Neural cell (in vitro differentiated cells): ENCODE measurements around the gene ASB8. TPM values are rescaled to one million over a fixed set of nuclear protein-coding genes. Genes with fewer than 3 reads are reported as not detected.

Experiments
- H2AFZ ChIP-seq: fragments of 200-600, 300-800 bp; sonication (generic), shearing (Covaris generic); 2 replicates; pipeline ENCODE4 v1.6.0; 2014; ENCODE audit warnings: low read depth, mild to moderate bottlenecking, antibody characterized with exemption, low read length, moderate library complexity
- H3F3A ChIP-seq: fragments of 200-600 bp; shearing (Covaris generic); 2 replicates; pipeline ENCODE4 v1.6.1; 2016; ENCODE audit warnings: mild to moderate bottlenecking, moderate library complexity, mixed read lengths, antibody characterized with exemption, low read length; ENCODE audit not compliant: insufficient read depth, poor library complexity, severe bottlenecking
- H3K27ac ChIP-seq: fragments of 200-600, 300-800 bp; sonication (generic), shearing (Covaris generic); 2 replicates; pipeline ENCODE4 v1.5.1; 2014; ENCODE audit warnings: mild to moderate bottlenecking, low read length, moderate library complexity
- H3K27me3 ChIP-seq: fragments of 300-800, 200-600 bp; sonication (generic), shearing (Covaris generic); 2 replicates; pipeline ENCODE4 v1.6.0; 2014; ENCODE audit warnings: mild to moderate bottlenecking, low read depth, low read length, moderate library complexity; ENCODE audit not compliant: insufficient read depth
- H3K36me3 ChIP-seq: fragments of 300-800, 200-600 bp; sonication (generic), shearing (Covaris generic); 2 replicates; pipeline ENCODE4 v1.5.1; 2014; ENCODE audit warnings: mild to moderate bottlenecking, antibody characterized with exemption, low read length, moderate library complexity; ENCODE audit not compliant: insufficient read depth
- H3K4me2 ChIP-seq: fragments of 300-800, 200-600 bp; sonication (generic), shearing (Covaris generic); 2 replicates; pipeline ENCODE4 v1.6.0; 2014; ENCODE audit warnings: mild to moderate bottlenecking, low read length
- H3K4me3 ChIP-seq: fragments of 300-800, 200-600 bp; sonication (generic), shearing (Covaris generic); 2 replicates; pipeline ENCODE4 v1.5.1; 2014; ENCODE audit warnings: mild to moderate bottlenecking, low read length, moderate library complexity
- H3K79me2 ChIP-seq: fragments of 200-600 bp; shearing (Covaris generic); replicated peaks from 2 replicates; pipeline ENCODE4 v1.6.0; 2014; ENCODE audit warnings: mild to moderate bottlenecking, low read length, moderate library complexity; ENCODE audit not compliant: insufficient read depth
- H3K9ac ChIP-seq: fragments of 300-800, 200-600 bp; sonication (generic), shearing (Covaris generic); 2 replicates; pipeline ENCODE4 v1.6.1; 2016; ENCODE audit warnings: mild to moderate bottlenecking, low read length, mixed read lengths
- H3K9me2 ChIP-seq: fragments of 200-600 bp; shearing (Covaris generic); 2 replicates; pipeline ENCODE4 v1.6.1; 2016; ENCODE audit warnings: mild to moderate bottlenecking, low read length, mixed read lengths; ENCODE audit not compliant: insufficient read depth
- H3K9me3 ChIP-seq: fragments of 200-600, 300-800 bp; sonication (generic), shearing (Covaris generic); 2 replicates; pipeline ENCODE4 v1.6.1; 2016; ENCODE audit warnings: mild to moderate bottlenecking, mixed run types, low read length, moderate library complexity, mixed read lengths
- H4K20me1 ChIP-seq: fragments of 200-600 bp; shearing (Covaris generic); 2 replicates; pipeline ENCODE4 v1.6.1; 2016; ENCODE audit warnings: mild to moderate bottlenecking, mixed run types; ENCODE audit not compliant: insufficient read depth
- EP300 ChIP-seq: fragments of 450-650 bp; conservative IDR thresholded peaks from 2 replicates; pipeline ENCODE4 v1.6.1; 2014; ENCODE audit warnings: antibody characterized with exemption, mild to moderate bottlenecking, moderate library complexity; ENCODE audit not compliant: poor library complexity, severe bottlenecking
- EZH2 ChIP-seq: fragments of 200-600, 300-800 bp; shearing (Covaris generic), sonication (generic); IDR thresholded peaks from 2 replicates; pipeline ENCODE4 v1.6.1; 2014; ENCODE audit warnings: antibody characterized with exemption, low read length, borderline replicate concordance, mild to moderate bottlenecking; ENCODE audit not compliant: insufficient read depth, poor library complexity, severe bottlenecking
- MXI1 ChIP-seq: fragments of 450-650 bp; conservative IDR thresholded peaks from 2 replicates; pipeline ENCODE4 v1.6.1; 2014; ENCODE audit warnings: antibody characterized with exemption, mild to moderate bottlenecking; ENCODE audit not compliant: poor library complexity, severe bottlenecking
- POLR2AphosphoS5 ChIP-seq: IDR thresholded peaks from 2 replicates; pipeline ENCODE4 v1.6.1; 2012
- RAD21 ChIP-seq: fragments of 450-650 bp; conservative IDR thresholded peaks from 2 replicates; pipeline ENCODE4 v1.6.1; 2014; ENCODE audit warnings: antibody characterized with exemption, mild to moderate bottlenecking, moderate library complexity
- REST ChIP-seq: IDR thresholded peaks from 2 replicates; pipeline ENCODE4 v1.6.1; 2012; ENCODE audit warnings: borderline replicate concordance
- SMC3 ChIP-seq: fragments of 450-650 bp; conservative IDR thresholded peaks from 2 replicates; pipeline ENCODE4 v1.6.1; 2014; ENCODE audit warnings: antibody characterized with exemption, mild to moderate bottlenecking, moderate library complexity; ENCODE audit not compliant: poor library complexity
- TAF1 ChIP-seq: IDR thresholded peaks from 2 replicates; pipeline ENCODE4 v1.6.1; 2012; ENCODE audit warnings: low read depth
- polyA plus RNA-seq: library from polyadenylated mRNA; depleted of rRNA; stranded (reverse); fragments of >200 nt; gene quantifications from 2 replicates; pipeline ENCODE4 v1.2.3, GENCODE V29; 2014
- TF ChIP-seq, protein P1 (sequence below): fragments of 450-650 bp; IDR thresholded peaks from 2 replicates; pipeline ENCODE4 v1.5.1; 2014; ENCODE audit warnings: antibody characterized with exemption, mild to moderate bottlenecking, moderate library complexity; ENCODE audit not compliant: poor library complexity, severe bottlenecking

ASB8 gene
- polyA plus RNA-seq, 1 donor from 2014 or later: 41.7 TPM

- H4K20me1 ChIP-seq: no peaks in the 10 kb centered on the region
- H3K36me3 ChIP-seq: no peaks in the 10 kb centered on the region
- H3K27me3 ChIP-seq: no peaks in the 10 kb centered on the region
- no peak overlapping the region for H3K4me2 ChIP-seq
- no peak overlapping the region for H3K27ac ChIP-seq
- peaks cover 9% of the 10 kb centered on the region for H3K79me2 ChIP-seq
- no peaks in the 10 kb centered on the region for H3K9me3 ChIP-seq
- TF ChIP-seq TAF1 (no peak), EP300 (no peak), REST (no peak), SMC3 (no peak), MXI1 (no peak), RAD21 (no peak), EZH2 (no peak), POLR2AphosphoS5 (no peak)
- TF ChIP-seq, protein P1, sequence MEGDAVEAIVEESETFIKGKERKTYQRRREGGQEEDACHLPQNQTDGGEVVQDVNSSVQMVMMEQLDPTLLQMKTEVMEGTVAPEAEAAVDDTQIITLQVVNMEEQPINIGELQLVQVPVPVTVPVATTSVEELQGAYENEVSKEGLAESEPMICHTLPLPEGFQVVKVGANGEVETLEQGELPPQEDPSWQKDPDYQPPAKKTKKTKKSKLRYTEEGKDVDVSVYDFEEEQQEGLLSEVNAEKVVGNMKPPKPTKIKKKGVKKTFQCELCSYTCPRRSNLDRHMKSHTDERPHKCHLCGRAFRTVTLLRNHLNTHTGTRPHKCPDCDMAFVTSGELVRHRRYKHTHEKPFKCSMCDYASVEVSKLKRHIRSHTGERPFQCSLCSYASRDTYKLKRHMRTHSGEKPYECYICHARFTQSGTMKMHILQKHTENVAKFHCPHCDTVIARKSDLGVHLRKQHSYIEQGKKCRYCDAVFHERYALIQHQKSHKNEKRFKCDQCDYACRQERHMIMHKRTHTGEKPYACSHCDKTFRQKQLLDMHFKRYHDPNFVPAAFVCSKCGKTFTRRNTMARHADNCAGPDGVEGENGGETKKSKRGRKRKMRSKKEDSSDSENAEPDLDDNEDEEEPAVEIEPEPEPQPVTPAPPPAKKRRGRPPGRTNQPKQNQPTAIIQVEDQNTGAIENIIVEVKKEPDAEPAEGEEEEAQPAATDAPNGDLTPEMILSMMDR: no peak
- H3F3A ChIP-seq: no peaks in the 10 kb centered on the region
- H3K4me3 ChIP-seq: no peak overlapping the region
- H3K9ac ChIP-seq: no peak overlapping the region
- H3K9me2 ChIP-seq: no peaks in the 10 kb centered on the region
- H2AFZ ChIP-seq: no peak overlapping the region
Observed at GRCh38 chr12:48160807-48161206, 3.5 kb upstream of the ASB8 start.

DNA sequence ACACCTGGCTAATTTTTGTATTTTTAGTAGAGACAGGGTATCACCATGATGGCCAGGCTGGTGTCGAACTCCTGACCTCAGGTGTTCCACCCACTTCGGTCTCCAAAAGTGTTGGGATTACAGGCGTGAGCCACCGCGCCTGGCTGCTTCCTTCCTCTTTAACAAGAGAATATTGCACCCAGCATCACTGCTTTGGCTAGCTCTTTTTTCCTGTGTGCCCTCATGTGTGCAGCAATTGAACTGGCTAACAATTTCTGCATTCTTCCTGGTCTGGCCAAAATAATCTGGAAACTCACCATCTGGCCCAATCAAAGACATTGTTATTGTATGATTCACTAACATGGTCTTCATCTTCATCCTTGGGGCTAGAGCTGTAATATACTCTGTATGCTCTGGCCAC, 2.7 kb upstream of the ASB8 start:
- no peak for TF ChIP-seq RAD21
- TF ChIP-seq, protein P1: no peak
- TF ChIP-seq EP300: no peak
- TF ChIP-seq SMC3: no peak
- no peak for TF ChIP-seq REST
- TF ChIP-seq POLR2AphosphoS5: no peak
- no peak for TF ChIP-seq TAF1
- no peak for TF ChIP-seq EZH2
- no peak for TF ChIP-seq MXI1
- Histone ChIP-seq H3F3A (no peaks in the 10 kb centered on the region), H4K20me1 (no peaks in the 10 kb centered on the region), H2AFZ (no peak overlapping the region), H3K27ac (no peak overlapping the region), H3K9ac (no peak overlapping the region), H3K79me2 (peaks cover 13% of the 10 kb centered on the region), H3K4me3 (no peak overlapping the region), H3K36me3 (no peaks in the 10 kb centered on the region), H3K9me3 (no peaks in the 10 kb centered on the region), H3K9me2 (no peaks in the 10 kb centered on the region), H3K4me2 (no peak overlapping the region), H3K27me3 (no peaks in the 10 kb centered on the region)
